ENCODE measurements around the gene TMEM72. TPM values are rescaled to one million over a fixed set of nuclear protein-coding genes. Genes with fewer than 3 reads are reported as not detected.

TMEM72 gene
- polyA plus RNA-seq, 1 donor (not counting 4 experiments of a cell fraction or from before 2014, with no cell fraction given): not detected

DNA sequence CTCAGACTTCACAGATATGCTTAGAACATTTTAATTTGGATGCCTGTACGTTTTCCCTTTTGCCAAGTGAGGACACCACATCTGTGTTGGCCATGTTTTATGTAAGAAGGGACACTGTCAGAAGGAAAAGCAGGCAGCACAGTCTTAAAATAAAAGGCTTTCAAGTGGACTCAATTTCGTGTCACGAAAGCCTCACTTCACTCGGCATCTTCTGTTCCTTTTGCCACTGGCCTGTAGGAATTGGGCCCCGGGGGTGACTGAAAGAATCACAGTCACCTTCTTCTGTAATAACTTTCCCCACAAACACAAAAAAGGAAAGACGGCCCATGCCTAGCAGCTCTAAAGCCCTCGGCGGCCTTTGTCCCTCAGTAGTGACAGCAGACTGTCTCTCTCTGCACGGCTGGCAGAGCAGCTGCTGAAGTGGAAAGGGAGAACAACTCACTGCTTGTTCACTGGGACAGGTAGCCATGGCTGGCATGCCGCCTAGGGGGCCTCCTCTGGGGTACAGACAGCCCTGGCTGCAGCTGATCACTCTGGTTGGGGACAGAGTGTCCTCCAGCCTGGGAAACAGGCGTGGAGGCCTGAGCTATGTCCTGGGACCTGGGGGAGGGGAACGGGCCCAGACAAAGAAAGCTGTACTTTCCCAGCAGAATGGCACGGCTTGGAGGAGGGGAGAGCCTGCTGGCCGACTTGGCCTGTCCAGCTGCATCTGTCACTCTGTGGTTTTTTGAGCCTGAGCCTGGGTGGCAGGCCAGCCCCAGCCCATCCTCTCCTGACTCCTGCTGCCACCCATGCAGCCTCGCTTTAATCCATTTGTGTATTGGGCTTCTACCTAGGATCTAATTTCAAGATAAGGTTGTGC, 52.9 kb downstream of the TMEM72 start:
- no peak overlapping the region for H2AFZ ChIP-seq (ENCODE audit: control insufficient read depth, low read length)
- no peaks in the 10 kb centered on the region for H4K20me1 ChIP-seq (ENCODE audit: control insufficient read depth, extremely low read depth, insufficient read depth, low read length)
- peaks cover 3% of the 10 kb centered on the region for H3K4me1 ChIP-seq (ENCODE audit: control insufficient read depth, extremely low read depth, insufficient read depth, low read length)
- H3K4me2 ChIP-seq (ENCODE audit: control insufficient read depth, extremely low read depth, insufficient read depth, low read depth, low read length): no peak overlapping the region
- H3K9me1 ChIP-seq (ENCODE audit: control insufficient read depth, extremely low read depth, insufficient read depth, low read length): no peaks in the 10 kb centered on the region
- FAIRE-seq (no peak), DNase-seq (ENCODE audit: low read depth, low spot score) (no peak)
- H3K79me2 ChIP-seq (ENCODE audit: control insufficient read depth, insufficient read depth, low read length): no peaks in the 10 kb centered on the region
- no peaks in the 10 kb centered on the region for H3K36me3 ChIP-seq (ENCODE audit: control insufficient read depth in 2 of 2, extremely low read depth in 1 of 2, insufficient read depth in 2 of 2, low read length in 2 of 2)
- TF ChIP-seq, protein P1, sequence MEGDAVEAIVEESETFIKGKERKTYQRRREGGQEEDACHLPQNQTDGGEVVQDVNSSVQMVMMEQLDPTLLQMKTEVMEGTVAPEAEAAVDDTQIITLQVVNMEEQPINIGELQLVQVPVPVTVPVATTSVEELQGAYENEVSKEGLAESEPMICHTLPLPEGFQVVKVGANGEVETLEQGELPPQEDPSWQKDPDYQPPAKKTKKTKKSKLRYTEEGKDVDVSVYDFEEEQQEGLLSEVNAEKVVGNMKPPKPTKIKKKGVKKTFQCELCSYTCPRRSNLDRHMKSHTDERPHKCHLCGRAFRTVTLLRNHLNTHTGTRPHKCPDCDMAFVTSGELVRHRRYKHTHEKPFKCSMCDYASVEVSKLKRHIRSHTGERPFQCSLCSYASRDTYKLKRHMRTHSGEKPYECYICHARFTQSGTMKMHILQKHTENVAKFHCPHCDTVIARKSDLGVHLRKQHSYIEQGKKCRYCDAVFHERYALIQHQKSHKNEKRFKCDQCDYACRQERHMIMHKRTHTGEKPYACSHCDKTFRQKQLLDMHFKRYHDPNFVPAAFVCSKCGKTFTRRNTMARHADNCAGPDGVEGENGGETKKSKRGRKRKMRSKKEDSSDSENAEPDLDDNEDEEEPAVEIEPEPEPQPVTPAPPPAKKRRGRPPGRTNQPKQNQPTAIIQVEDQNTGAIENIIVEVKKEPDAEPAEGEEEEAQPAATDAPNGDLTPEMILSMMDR (optimal IDR thresholded peaks at IDR 0.05 in 1 of 3, IDR thresholded peaks at IDR 0.05 in 1 of 3, conservative IDR thresholded peaks at IDR 0.05 in 1 of 3; ENCODE audit: extremely low read depth in 1 of 3, insufficient read depth in 2 of 3, low read length in 3 of 3): no peak
- TF ChIP-seq EZH2 (IDR thresholded peaks at IDR 0.05; ENCODE audit: low read length): no peak
- H3K27ac ChIP-seq (ENCODE audit: control insufficient read depth, insufficient read depth, low read length): no peak overlapping the region
- no peaks in the 10 kb centered on the region for H3K9me3 ChIP-seq (ENCODE audit: control insufficient read depth, low read depth, low read length)
- no peak overlapping the region for H3K4me3 ChIP-seq (ENCODE audit: control insufficient read depth in 2 of 3, extremely low read depth in 1 of 3, insufficient read depth in 2 of 3, low read depth in 1 of 3, low read length in 3 of 3)
- H3K27me3 ChIP-seq (ENCODE audit: control insufficient read depth, extremely low read depth, insufficient read depth, low read length): no peaks in the 10 kb centered on the region
- dilution Hi-C loops (cut with MboI; ENCODE audit: extremely low pct_ligation_motif_present, low sequenced_read_pairs): no loop called here
- no peak overlapping the region for H3K9ac ChIP-seq (ENCODE audit: control insufficient read depth, extremely low read depth, insufficient read depth, low read length)

DNA sequence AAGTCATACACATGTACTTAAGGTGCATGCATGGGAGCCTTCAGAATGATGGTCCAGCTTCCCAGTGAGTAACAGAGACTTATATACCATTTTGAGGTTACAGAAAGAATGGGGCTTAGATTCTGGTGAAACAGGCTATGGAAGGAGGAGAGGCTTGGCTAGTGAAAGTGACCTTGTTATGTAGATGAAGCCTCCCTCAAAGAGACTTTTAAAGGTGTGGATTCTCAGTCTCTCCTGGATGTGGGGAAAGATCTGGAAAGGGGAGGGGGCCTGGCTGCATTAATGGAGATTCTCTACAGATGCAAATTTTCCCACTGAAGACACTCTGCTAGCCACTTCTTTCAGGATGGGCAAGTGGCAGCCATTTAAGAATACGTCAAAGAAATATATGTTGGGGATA, 54.0 kb downstream of the TMEM72 start:
- Histone ChIP-seq H3K9ac (ENCODE audit: control insufficient read depth, extremely low read depth, insufficient read depth, low read length) (no peak overlapping the region), H4K20me1 (ENCODE audit: control insufficient read depth, extremely low read depth, insufficient read depth, low read length) (no peaks in the 10 kb centered on the region), H3K4me1 (ENCODE audit: control insufficient read depth, extremely low read depth, insufficient read depth, low read length) (peaks cover 3% of the 10 kb centered on the region), H3K9me3 (ENCODE audit: control insufficient read depth, low read depth, low read length) (no peaks in the 10 kb centered on the region), H3K9me1 (ENCODE audit: control insufficient read depth, extremely low read depth, insufficient read depth, low read length) (no peaks in the 10 kb centered on the region), H3K79me2 (ENCODE audit: control insufficient read depth, insufficient read depth, low read length) (no peaks in the 10 kb centered on the region), H3K4me3 (ENCODE audit: control insufficient read depth in 2 of 3, extremely low read depth in 1 of 3, insufficient read depth in 2 of 3, low read depth in 1 of 3, low read length in 3 of 3) (no peak overlapping the region), H3K36me3 (ENCODE audit: control insufficient read depth in 2 of 2, extremely low read depth in 1 of 2, insufficient read depth in 2 of 2, low read length in 2 of 2) (no peaks in the 10 kb centered on the region), H3K27ac (ENCODE audit: control insufficient read depth, insufficient read depth, low read length) (no peak overlapping the region), H2AFZ (ENCODE audit: control insufficient read depth, low read length) (no peak overlapping the region), H3K4me2 (ENCODE audit: control insufficient read depth, extremely low read depth, insufficient read depth, low read depth, low read length) (no peak overlapping the region), H3K27me3 (ENCODE audit: control insufficient read depth, extremely low read depth, insufficient read depth, low read length) (no peaks in the 10 kb centered on the region)
- dilution Hi-C loops (cut with MboI; ENCODE audit: extremely low pct_ligation_motif_present, low sequenced_read_pairs): no loop called here
- TF ChIP-seq, protein P1 (optimal IDR thresholded peaks at IDR 0.05 in 1 of 3, IDR thresholded peaks at IDR 0.05 in 1 of 3, conservative IDR thresholded peaks at IDR 0.05 in 1 of 3; ENCODE audit: extremely low read depth in 1 of 3, insufficient read depth in 2 of 3, low read length in 3 of 3): no peak
- TF ChIP-seq EZH2 (IDR thresholded peaks at IDR 0.05; ENCODE audit: low read length): no peak
- DNase-seq (ENCODE audit: low read depth, low spot score) (no peak), FAIRE-seq (no peak)
